Astrocyte (in vitro differentiated cells and primary cell): ENCODE data around the gene IL24. TPM values are rescaled to one million over a fixed set of nuclear protein-coding genes. Genes with fewer than 3 reads are reported as not detected.

Experiments
- DNase-seq: peaks from one replicate; pipeline ENCODE4 v3.0.0-alpha.2; 2010; ENCODE audit warnings: low read depth
- FAIRE-seq: peaks from 2 replicates; lab custom pipeline; 2011; peaks lifted over from hg19 to GRCh38; lab: Jason Lieb, UNC
- H2AFZ ChIP-seq: 2 replicates; pipeline ENCODE4 v1.6.0; 2012; ENCODE audit warnings: low read depth, low read length, inconsistent platforms
- H3K27ac ChIP-seq: 2 replicates; pipeline ENCODE4 v1.5.1; 2011; ENCODE audit warnings: low read depth, low read length, inconsistent platforms
- H3K27me3 ChIP-seq: 2 replicates; pipeline ENCODE4 v1.6.0; 2011; ENCODE audit warnings: low read length, inconsistent platforms; ENCODE audit not compliant: insufficient read depth
- H3K36me3 ChIP-seq: 2 replicates; pipeline ENCODE4 v1.5.1; 2011; ENCODE audit warnings: low read length, inconsistent platforms; ENCODE audit not compliant: insufficient read depth
- H3K4me1 ChIP-seq: 2 replicates; pipeline ENCODE4 v1.5.1; 2011; ENCODE audit warnings: low read length, inconsistent platforms; ENCODE audit not compliant: insufficient read depth
- H3K4me2 ChIP-seq: 2 replicates; pipeline ENCODE4 v1.6.0; 2012; ENCODE audit warnings: low read length, inconsistent platforms
- H3K4me3 ChIP-seq: 2 replicates; pipeline ENCODE4 v1.5.1; 2011; ENCODE audit warnings: low read depth, mild to moderate bottlenecking, low read length, inconsistent platforms; ENCODE audit not compliant: insufficient read depth
- H3K79me2 ChIP-seq: 2 replicates; pipeline ENCODE4 v1.6.0; 2012; ENCODE audit warnings: mild to moderate bottlenecking, low read length, inconsistent platforms; ENCODE audit not compliant: insufficient read depth
- H3K9ac ChIP-seq: 2 replicates; pipeline ENCODE4 v1.6.0; 2012; ENCODE audit warnings: mild to moderate bottlenecking, low read length, inconsistent platforms
- H3K9me3 ChIP-seq: 2 replicates; pipeline ENCODE4 v1.5.1; 2012; ENCODE audit warnings: low read depth, mild to moderate bottlenecking, low read length, inconsistent platforms; ENCODE audit not compliant: insufficient read depth
- H4K20me1 ChIP-seq: 2 replicates; pipeline ENCODE4 v1.6.0; 2012; ENCODE audit warnings: low read length, inconsistent platforms; ENCODE audit not compliant: insufficient read depth
- H3K27ac Mint-ChIP-seq: one replicate; pipeline ENCODE4 v1.8.0; 2021; ENCODE audit warnings: mild to moderate bottlenecking, mixed read lengths; ENCODE audit not compliant: unreplicated experiment
- H3K27me3 Mint-ChIP-seq: one replicate; pipeline ENCODE4 v1.8.0; 2021; ENCODE audit warnings: low read depth, mixed read lengths; ENCODE audit not compliant: unreplicated experiment
- H3K36me3 Mint-ChIP-seq: one replicate; pipeline ENCODE4 v1.8.0; 2021; ENCODE audit warnings: low read depth, mixed read lengths; ENCODE audit not compliant: unreplicated experiment
- H3K4me1 Mint-ChIP-seq: one replicate; pipeline ENCODE4 v1.8.0; 2021; ENCODE audit warnings: low read depth, mixed read lengths; ENCODE audit not compliant: unreplicated experiment
- H3K4me3 Mint-ChIP-seq: one replicate; pipeline ENCODE4 v1.8.0; 2021; ENCODE audit warnings: mild to moderate bottlenecking, moderate library complexity, mixed read lengths; ENCODE audit not compliant: unreplicated experiment
- H3K9me3 Mint-ChIP-seq: one replicate; pipeline ENCODE4 v1.8.0; 2021; ENCODE audit warnings: mild to moderate bottlenecking, mixed read lengths; ENCODE audit not compliant: unreplicated experiment
- CTCF ChIP-seq: IDR thresholded peaks from 2 replicates; pipeline ENCODE4 v1.5.1; 2011; ENCODE audit warnings: low read depth, mild to moderate bottlenecking, inconsistent platforms, low read length, moderate library complexity; ENCODE audit not compliant: insufficient read depth
- EZH2 ChIP-seq: IDR thresholded peaks from 2 replicates; pipeline ENCODE4 v1.6.1; 2012; ENCODE audit warnings: mild to moderate bottlenecking, low read length, inconsistent platforms; ENCODE audit not compliant: insufficient read depth
- total RNA-seq: library from RNA; stranded (reverse); gene quantifications from 2 replicates; pipeline ENCODE4 v1.2.1, GENCODE V29; 2021

IL24 gene
- total RNA-seq, 1 donor from 2014 or later = not detected

- Histone ChIP-seq H3K9ac (peak overlapping the region; percentile 54), H3K4me2 (peak overlapping the region; percentile 80), H3K79me2 (no peaks in the 10 kb centered on the region), H3K27me3 (no peaks in the 10 kb centered on the region), H3K4me3 (no peak overlapping the region), H3K4me1 (peaks cover 13% of the 10 kb centered on the region), H2AFZ (peak overlapping the region; percentile 77), H3K27ac (peak overlapping the region; percentile 7), H3K9me3 (no peaks in the 10 kb centered on the region), H4K20me1 (no peaks in the 10 kb centered on the region), H3K36me3 (no peaks in the 10 kb centered on the region)
- Mint-ChIP-seq H3K27me3 (peaks cover 17% of the 10 kb centered on the region), H3K36me3 (no peaks in the 10 kb centered on the region), H3K4me1 (peaks cover 24% of the 10 kb centered on the region), H3K4me3 (no peak overlapping the region), H3K9me3 (no peaks in the 10 kb centered on the region), H3K27ac (peak overlapping the region; percentile 31)
- no peak for TF ChIP-seq CTCF
- no peak for TF ChIP-seq EZH2
- no peak for FAIRE-seq
- DNase-seq = peak; percentile 66
Measured at GRCh38 chr1:206898089-206898914, 1.1 kb downstream of the IL24 start.

- Histone ChIP-seq H4K20me1 (no peaks in the 10 kb centered on the region), H3K9ac (no peak overlapping the region), H3K27ac (no peak overlapping the region), H3K79me2 (no peaks in the 10 kb centered on the region), H3K36me3 (no peaks in the 10 kb centered on the region), H3K4me3 (no peak overlapping the region), H3K4me1 (peaks cover 13% of the 10 kb centered on the region), H3K4me2 (peak overlapping the region; percentile 80), H3K9me3 (no peaks in the 10 kb centered on the region), H3K27me3 (no peaks in the 10 kb centered on the region), H2AFZ (peak overlapping the region; percentile 77)
- peak overlapping the region; percentile 31 for H3K27ac Mint-ChIP-seq
- FAIRE-seq (no peak), DNase-seq (no peak)
- TF ChIP-seq EZH2 = no peak
- TF ChIP-seq CTCF = no peak
- peaks cover 25% of the 10 kb centered on the region for H3K4me1 Mint-ChIP-seq
- no peaks in the 10 kb centered on the region for H3K9me3 Mint-ChIP-seq
- H3K36me3 Mint-ChIP-seq = no peaks in the 10 kb centered on the region
- H3K4me3 Mint-ChIP-seq = no peak overlapping the region
- peaks cover 17% of the 10 kb centered on the region for H3K27me3 Mint-ChIP-seq
Measured at GRCh38 chr1:206898915-206899431, 1.7 kb downstream of the IL24 start.

GRCh38 chr1:206899717-206900116, 2.5 kb downstream of the IL24 start:
- Histone ChIP-seq H3K4me1 (peaks cover 14% of the 10 kb centered on the region), H3K4me2 (no peak overlapping the region), H3K36me3 (no peaks in the 10 kb centered on the region), H3K9me3 (no peaks in the 10 kb centered on the region), H3K79me2 (no peaks in the 10 kb centered on the region), H4K20me1 (no peaks in the 10 kb centered on the region), H3K9ac (no peak overlapping the region), H2AFZ (no peak overlapping the region), H3K4me3 (no peak overlapping the region), H3K27me3 (no peaks in the 10 kb centered on the region), H3K27ac (no peak overlapping the region)
- FAIRE-seq (no peak), DNase-seq (no peak)
- H3K27ac Mint-ChIP-seq = no peak overlapping the region
- peaks cover 28% of the 10 kb centered on the region for H3K4me1 Mint-ChIP-seq
- peaks cover 15% of the 10 kb centered on the region for H3K27me3 Mint-ChIP-seq
- no peaks in the 10 kb centered on the region for H3K36me3 Mint-ChIP-seq
- TF ChIP-seq EZH2 (no peak), CTCF (no peak)
- H3K9me3 Mint-ChIP-seq = no peaks in the 10 kb centered on the region
- H3K4me3 Mint-ChIP-seq = no peak overlapping the region
